Bronchial epithelial cell (primary cell): ENCODE data around the gene PRKCB. TPM values are rescaled to one million over a fixed set of nuclear protein-coding genes. Genes with fewer than 3 reads are reported as not detected.

Experiments
- DNase-seq: peaks from one replicate; pipeline ENCODE4 v3.0.0-alpha.2; 2010; ENCODE audit warnings: low read depth
- FAIRE-seq: peaks from 2 replicates; lab custom pipeline; 2011; peaks lifted over from hg19 to GRCh38; lab: Jason Lieb, UNC
- H3K27me3 ChIP-seq: 2 replicates; pipeline ENCODE4 v1.5.1; 2011; ENCODE audit warnings: low read length; ENCODE audit not compliant: control insufficient read depth, insufficient read depth
- H3K36me3 ChIP-seq: 2 replicates; pipeline ENCODE4 v1.5.1; 2011; ENCODE audit warnings: low read length; ENCODE audit not compliant: control insufficient read depth, insufficient read depth
- H3K4me3 ChIP-seq: 2 replicates; pipeline ENCODE4 v1.5.1; 2011; ENCODE audit warnings: mild to moderate bottlenecking, low read depth, low read length, control low read depth
- total RNA-seq: library from RNA; depleted of rRNA; stranded (reverse); fragments of >200 nt; gene quantifications from 2 replicates; pipeline ENCODE4 v1.2.1, GENCODE V29; 2014
- TF ChIP-seq, protein P1 (sequence below): IDR thresholded peaks from 2 replicates; pipeline ENCODE4 v1.5.1; 2011; ENCODE audit warnings: mild to moderate bottlenecking, moderate library complexity, low read length, control low read depth, inconsistent platforms; ENCODE audit not compliant: insufficient read depth, severe bottlenecking

The PRKCB gene
- total RNA-seq, 1 donor from 2014 or later: not detected

DNA sequence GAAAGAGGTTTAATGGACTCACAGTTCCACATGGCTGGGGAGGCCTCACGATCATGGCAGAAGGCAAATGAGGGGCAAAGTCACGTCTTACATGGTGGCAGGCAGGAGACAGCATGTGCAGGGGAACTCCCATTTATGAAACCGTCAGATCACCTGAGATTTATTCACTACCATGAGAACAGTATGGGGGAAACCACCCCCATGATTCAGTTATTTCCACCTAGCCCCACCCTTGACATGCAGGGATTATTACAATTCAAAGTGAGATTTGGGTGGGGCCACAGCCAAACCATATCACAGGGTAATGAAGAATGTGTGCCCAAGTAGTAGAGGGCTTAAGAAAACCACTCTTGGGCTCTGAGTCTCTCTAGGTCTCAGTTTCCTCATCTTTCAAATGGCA is 85.1 kb downstream of the PRKCB start:
- H3K4me3 ChIP-seq: no peak overlapping the region
- no peaks in the 10 kb centered on the region for H3K27me3 ChIP-seq
- TF ChIP-seq, protein P1, sequence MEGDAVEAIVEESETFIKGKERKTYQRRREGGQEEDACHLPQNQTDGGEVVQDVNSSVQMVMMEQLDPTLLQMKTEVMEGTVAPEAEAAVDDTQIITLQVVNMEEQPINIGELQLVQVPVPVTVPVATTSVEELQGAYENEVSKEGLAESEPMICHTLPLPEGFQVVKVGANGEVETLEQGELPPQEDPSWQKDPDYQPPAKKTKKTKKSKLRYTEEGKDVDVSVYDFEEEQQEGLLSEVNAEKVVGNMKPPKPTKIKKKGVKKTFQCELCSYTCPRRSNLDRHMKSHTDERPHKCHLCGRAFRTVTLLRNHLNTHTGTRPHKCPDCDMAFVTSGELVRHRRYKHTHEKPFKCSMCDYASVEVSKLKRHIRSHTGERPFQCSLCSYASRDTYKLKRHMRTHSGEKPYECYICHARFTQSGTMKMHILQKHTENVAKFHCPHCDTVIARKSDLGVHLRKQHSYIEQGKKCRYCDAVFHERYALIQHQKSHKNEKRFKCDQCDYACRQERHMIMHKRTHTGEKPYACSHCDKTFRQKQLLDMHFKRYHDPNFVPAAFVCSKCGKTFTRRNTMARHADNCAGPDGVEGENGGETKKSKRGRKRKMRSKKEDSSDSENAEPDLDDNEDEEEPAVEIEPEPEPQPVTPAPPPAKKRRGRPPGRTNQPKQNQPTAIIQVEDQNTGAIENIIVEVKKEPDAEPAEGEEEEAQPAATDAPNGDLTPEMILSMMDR: no peak
- DNase-seq (no peak), FAIRE-seq (no peak)
- no peaks in the 10 kb centered on the region for H3K36me3 ChIP-seq

GRCh38 chr16:23922406-23922805 is 86.6 kb downstream of the PRKCB start:
- TF ChIP-seq, protein P1: no peak
- Histone ChIP-seq H3K36me3 (no peaks in the 10 kb centered on the region), H3K4me3 (no peak overlapping the region), H3K27me3 (no peaks in the 10 kb centered on the region)
- no peak for FAIRE-seq
- DNase-seq: no peak

DNA sequence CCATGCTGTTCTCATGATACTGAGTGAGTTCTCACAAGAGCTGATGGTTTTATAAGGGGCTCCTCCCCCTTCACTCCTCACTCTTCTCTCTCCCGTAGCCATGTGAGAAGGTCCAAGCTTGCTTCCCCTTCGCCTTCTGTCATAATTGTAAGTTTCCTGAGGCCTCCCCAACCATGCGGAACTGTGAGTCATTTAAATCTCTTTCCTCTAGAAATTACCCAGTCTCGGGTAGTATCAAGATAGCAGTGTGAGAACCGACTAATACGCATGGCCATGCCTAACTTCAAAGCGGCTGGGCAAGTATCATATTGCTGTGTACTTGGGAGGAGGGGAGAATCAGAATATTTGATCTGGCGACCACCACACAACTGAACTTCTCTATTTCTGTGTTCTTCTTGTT is 88.3 kb downstream of the PRKCB start:
- TF ChIP-seq, protein P1: no peak
- no peak for FAIRE-seq
- Histone ChIP-seq H3K36me3 (no peaks in the 10 kb centered on the region), H3K4me3 (no peak overlapping the region), H3K27me3 (no peaks in the 10 kb centered on the region)
- no peak for DNase-seq

DNA sequence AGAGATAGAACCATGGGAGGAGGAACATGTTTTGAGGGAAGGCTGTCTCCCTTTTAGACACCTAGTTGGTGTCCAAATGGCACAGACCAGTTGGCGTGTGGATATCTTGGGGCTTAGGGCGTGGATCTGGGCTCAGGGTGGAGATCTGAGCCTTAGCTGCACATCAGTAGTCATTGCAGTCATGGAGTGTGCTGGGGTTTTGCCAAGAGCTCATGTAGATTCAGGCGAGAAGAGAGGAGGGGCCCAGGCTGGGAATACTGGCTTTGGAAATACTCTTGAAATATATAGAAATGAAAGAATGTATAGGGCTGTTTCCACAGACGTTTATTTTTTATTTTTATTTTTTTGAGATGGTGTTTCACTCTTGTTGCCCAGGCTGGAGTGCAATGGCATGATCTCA is 92.0 kb downstream of the PRKCB start:
- no peak for DNase-seq
- TF ChIP-seq, protein P1: no peak
- H3K36me3 ChIP-seq: no peaks in the 10 kb centered on the region
- FAIRE-seq: no peak
- no peak overlapping the region for H3K4me3 ChIP-seq
- no peaks in the 10 kb centered on the region for H3K27me3 ChIP-seq

- no peak for DNase-seq
- no peak overlapping the region for H3K4me3 ChIP-seq
- FAIRE-seq: no peak
- no peaks in the 10 kb centered on the region for H3K36me3 ChIP-seq
- H3K27me3 ChIP-seq: no peaks in the 10 kb centered on the region
- TF ChIP-seq, protein P1: no peak
Measured at GRCh38 chr16:23929237-23929636, 93.5 kb downstream of the PRKCB start.

- TF ChIP-seq, protein P1: no peak
- no peak for FAIRE-seq
Measured at GRCh38 chr16:23929856-23930255, 94.1 kb downstream of the PRKCB start.

More at GRCh38 chr16:23929856-23930255, 94.1 kb downstream of the PRKCB start:
- DNase-seq: no peak
- Histone ChIP-seq H3K36me3 (no peaks in the 10 kb centered on the region), H3K4me3 (no peak overlapping the region), H3K27me3 (no peaks in the 10 kb centered on the region)
